Peyer's patch (tissue), 4 donors: ENCODE data around the gene MRPL39. TPM values are rescaled to one million over a fixed set of nuclear protein-coding genes. Genes with fewer than 3 reads are reported as not detected.

Source experiments
- DNase-seq, 3 donors: peaks; one replicate each; pipeline ENCODE4 v3.0.0-alpha.2; 2017 to 2019
- H3K27ac ChIP-seq, 4 donors: fragments of 200-600 bp; sonication (generic); one replicate each; pipeline ENCODE4 v1.5.1; 2016 to 2019
- H3K27me3 ChIP-seq, 2 donors: fragments of 200-600 bp; sonication (generic); one replicate each; pipeline ENCODE4 v1.5.1; 2019
- H3K36me3 ChIP-seq, 3 donors: fragments of 200-600 bp; sonication (generic); one replicate each; pipeline ENCODE4 v1.5.1; 2016 to 2019
- H3K4me1 ChIP-seq, 4 donors: fragments of 200-600 bp; sonication (generic); one replicate each; pipeline ENCODE4 v1.5.1; 2016 to 2019
- H3K4me3 ChIP-seq, 4 donors: fragments of 200-600 bp; sonication (generic); 1 replicate in 3 of 4; 2 replicates in 1 of 4; pipeline ENCODE4 v1.5.1; 2016 to 2019; ENCODE audit warnings: mild to moderate bottlenecking in 1 of 4
- H3K9me3 ChIP-seq, 4 donors: fragments of 200-600 bp; sonication (generic); one replicate each; pipeline ENCODE4 v1.5.1; 2016 to 2019; ENCODE audit warnings: mild to moderate bottlenecking in 1 of 4
- CTCF ChIP-seq, 6 experiments: fragments of 450-650 bp in 4 of 6; fragments of 200-600 bp in 2 of 6; sonication (generic) in 1 of 6; IDR thresholded peaks; one replicate each; pipeline ENCODE4 v1.5.1; 2017 to 2019; ENCODE audit warnings: antibody characterized with exemption in 6 of 6, mild to moderate bottlenecking in 3 of 6, moderate library complexity in 1 of 6
- POLR2A ChIP-seq, 2 donors: fragments of 450-650 bp; IDR thresholded peaks; one replicate each; pipeline ENCODE4 v1.5.1; 2017; ENCODE audit warnings: antibody characterized with exemption in 2 of 2, mild to moderate bottlenecking in 2 of 2, moderate library complexity in 2 of 2
- total RNA-seq, 4 donors: library from RNA; depleted of rRNA; stranded (reverse); fragments of >200 nt; gene quantifications; one replicate each; pipeline ENCODE4 v1.1.0, GENCODE V29; 2016

The MRPL39 gene
- total RNA-seq, 4 donors from 2014 or later = 5.3 to 18.2 (median 16.1) TPM

- H3K4me3 ChIP-seq = no peak overlapping the region
- H3K9me3 ChIP-seq = no peaks in the 10 kb centered on the region
- no peak for DNase-seq
- no peak overlapping the region for H3K27ac ChIP-seq
- no peaks in the 10 kb centered on the region for H3K27me3 ChIP-seq
- H3K4me1 ChIP-seq = peaks cover 0 to 6% (median 0%) of the 10 kb centered on the region in 4 donors
- no peak for TF ChIP-seq CTCF (IDR thresholded peaks at IDR 0.05)
- H3K36me3 ChIP-seq = no peaks in the 10 kb centered on the region
Measured at GRCh38 chr21:25566645-25567044, 40.6 kb downstream of the MRPL39 start.

- no peak for TF ChIP-seq CTCF (IDR thresholded peaks at IDR 0.05)
- no peak for TF ChIP-seq POLR2A (IDR thresholded peaks at IDR 0.05)
- no peak for DNase-seq
- peaks cover 0 to 6% (median 1%) of the 10 kb centered on the region in 4 donors for H3K4me1 ChIP-seq
- no peaks in the 10 kb centered on the region for H3K9me3 ChIP-seq
- H3K27ac ChIP-seq = peak overlapping the region in 1 of 4 donors; percentile 40
- H3K27me3 ChIP-seq = no peaks in the 10 kb centered on the region
- H3K4me3 ChIP-seq = no peak overlapping the region
- no peaks in the 10 kb centered on the region for H3K36me3 ChIP-seq
Measured at GRCh38 chr21:25565272-25566211, 41.7 kb downstream of the MRPL39 start.

GRCh38 chr21:25564349-25564948, 42.8 kb downstream of the MRPL39 start:
- peaks cover 0 to 6% (median 3%) of the 10 kb centered on the region in 4 donors for H3K4me1 ChIP-seq
- H3K36me3 ChIP-seq = no peaks in the 10 kb centered on the region
- no peaks in the 10 kb centered on the region for H3K9me3 ChIP-seq
- TF ChIP-seq CTCF (IDR thresholded peaks at IDR 0.05) = no peak
- TF ChIP-seq POLR2A (IDR thresholded peaks at IDR 0.05) = no peak
- H3K4me3 ChIP-seq = no peak overlapping the region
- peak overlapping the region in 2 of 4 donors; percentile 76 to 86 for H3K27ac ChIP-seq
- DNase-seq = no peak
- no peaks in the 10 kb centered on the region for H3K27me3 ChIP-seq

- Histone ChIP-seq H3K4me3 (peak overlapping the region in 3 of 4 donors; percentile 51 to 76 (median 72)), H3K27me3 (no peaks in the 10 kb centered on the region), H3K4me1 (peaks cover 0 to 6% (median 3%) of the 10 kb centered on the region in 4 donors), H3K27ac (peak overlapping the region in 2 of 4 donors; percentile 76 to 86), H3K9me3 (no peaks in the 10 kb centered on the region), H3K36me3 (no peaks in the 10 kb centered on the region)
- peak in 2 of 3 donors; percentile 56 to 58 for DNase-seq
- no peak for TF ChIP-seq POLR2A (IDR thresholded peaks at IDR 0.05)
- no peak for TF ChIP-seq CTCF (IDR thresholded peaks at IDR 0.05)
Measured at GRCh38 chr21:25563361-25564116, 43.7 kb downstream of the MRPL39 start.

GRCh38 chr21:25562660-25563059, 44.6 kb downstream of the MRPL39 start:
- Histone ChIP-seq H3K27me3 (no peaks in the 10 kb centered on the region), H3K36me3 (no peaks in the 10 kb centered on the region), H3K4me1 (peaks cover 0 to 6% (median 3%) of the 10 kb centered on the region in 4 donors), H3K27ac (peak overlapping the region in 2 of 4 donors; percentile 76 to 86), H3K4me3 (peak overlapping the region; percentile 51 to 76 (median 68)), H3K9me3 (no peaks in the 10 kb centered on the region)
- TF ChIP-seq POLR2A (IDR thresholded peaks at IDR 0.05) (no peak), CTCF (IDR thresholded peaks at IDR 0.05) (no peak)
- DNase-seq = no peak
